SH-SY5Y (cell line): ENCODE data around the gene RBPJ.

ENCODE experiments used
- GATA2 ChIP-seq: IDR thresholded peaks from 2 replicates; pipeline ENCODE4 v1.6.1; 2011; ENCODE audit warnings: mild to moderate bottlenecking, low read depth, low read length
- GATA3 ChIP-seq: IDR thresholded peaks from 2 replicates; pipeline ENCODE4 v1.6.1; 2011; ENCODE audit warnings: low read depth, mild to moderate bottlenecking, low read length, moderate library complexity

- TF ChIP-seq GATA2, result no peak
- no peak for TF ChIP-seq GATA3
Observed at GRCh38 chr4:26284536-26284935, 36.3 kb upstream of the RBPJ start.
